OCI-LY1 (cell line): ENCODE results near the gene DNAAF5.

ENCODE experiments used
- EZH2 ChIP-seq: fragments of 200-600 bp; sonication (generic), shearing (Covaris generic); IDR thresholded peaks from 2 replicates; pipeline ENCODE4 v1.8.0; 2017; ENCODE audit warnings: borderline replicate concordance, mixed run types, mild to moderate bottlenecking, antibody characterized with exemption, low read length, moderate library complexity, mixed read lengths
- TF ChIP-seq, protein P1 (sequence below): fragments of 200-600 bp; sonication (generic), shearing (Covaris generic); IDR thresholded peaks from 2 replicates; pipeline ENCODE4 v1.5.1; 2017; ENCODE audit warnings: mild to moderate bottlenecking, antibody characterized with exemption, low read length, moderate library complexity, mixed read lengths

DNA sequence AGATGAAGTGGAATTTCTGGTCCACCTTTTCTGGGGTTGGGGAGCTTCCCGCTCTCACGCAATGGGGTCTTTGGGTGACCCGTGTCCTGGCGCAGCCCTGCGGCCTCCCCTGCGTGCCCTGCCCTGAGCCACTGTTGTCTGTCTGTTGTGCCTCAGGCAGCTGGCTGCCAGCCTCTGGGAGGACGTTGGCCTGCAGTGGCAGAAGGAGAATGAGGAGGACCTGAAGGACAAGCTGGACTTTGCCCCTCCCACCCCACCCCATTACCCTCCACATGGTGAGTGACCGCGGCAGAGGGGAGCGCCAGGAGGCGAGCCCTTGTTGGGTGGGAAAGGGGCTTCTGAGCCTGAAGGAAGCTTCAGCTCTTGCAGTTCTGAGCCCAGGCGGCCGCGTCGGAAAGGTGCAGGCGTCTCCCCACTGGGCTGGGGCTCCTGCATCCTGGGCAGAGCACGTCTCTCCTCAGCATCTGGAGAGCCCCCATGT is 14.7 kb downstream of the DNAAF5 start:
- TF ChIP-seq, protein P1, sequence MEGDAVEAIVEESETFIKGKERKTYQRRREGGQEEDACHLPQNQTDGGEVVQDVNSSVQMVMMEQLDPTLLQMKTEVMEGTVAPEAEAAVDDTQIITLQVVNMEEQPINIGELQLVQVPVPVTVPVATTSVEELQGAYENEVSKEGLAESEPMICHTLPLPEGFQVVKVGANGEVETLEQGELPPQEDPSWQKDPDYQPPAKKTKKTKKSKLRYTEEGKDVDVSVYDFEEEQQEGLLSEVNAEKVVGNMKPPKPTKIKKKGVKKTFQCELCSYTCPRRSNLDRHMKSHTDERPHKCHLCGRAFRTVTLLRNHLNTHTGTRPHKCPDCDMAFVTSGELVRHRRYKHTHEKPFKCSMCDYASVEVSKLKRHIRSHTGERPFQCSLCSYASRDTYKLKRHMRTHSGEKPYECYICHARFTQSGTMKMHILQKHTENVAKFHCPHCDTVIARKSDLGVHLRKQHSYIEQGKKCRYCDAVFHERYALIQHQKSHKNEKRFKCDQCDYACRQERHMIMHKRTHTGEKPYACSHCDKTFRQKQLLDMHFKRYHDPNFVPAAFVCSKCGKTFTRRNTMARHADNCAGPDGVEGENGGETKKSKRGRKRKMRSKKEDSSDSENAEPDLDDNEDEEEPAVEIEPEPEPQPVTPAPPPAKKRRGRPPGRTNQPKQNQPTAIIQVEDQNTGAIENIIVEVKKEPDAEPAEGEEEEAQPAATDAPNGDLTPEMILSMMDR: no peak
- TF ChIP-seq EZH2: no peak
